Stimulated activated CD8-positive, alpha-beta memory T cell treated with anti-CD3 and anti-CD28 coated beads, Interleukin-12 subunit alpha, Interleukin-12 subunit beta, amount 100 ng/mL, for 4 hours (primary cell): ENCODE results near the gene MCF2L2.
A peak's percentile ranks its signal among the peaks of the same experiment; 100 is the strongest.

ENCODE experiments used
- DNase-seq: peaks from one replicate; pipeline ENCODE4 v3.0.0-alpha.2; 2020; ENCODE audit warnings: low read depth

MCF2L2 gene

GRCh38 chr3:183293966-183294365 is 134.5 kb downstream of the MCF2L2 start:
- no peak for DNase-seq

- DNase-seq, result no peak
Measured at GRCh38 chr3:183291497-183292031, 136.9 kb downstream of the MCF2L2 start.

- DNase-seq, result no peak
Measured at GRCh38 chr3:183290216-183290615, 138.2 kb downstream of the MCF2L2 start.

GRCh38 chr3:183288117-183288516 is 140.3 kb downstream of the MCF2L2 start:
- no peak for DNase-seq

GRCh38 chr3:183287301-183287971 is 141.0 kb downstream of the MCF2L2 start:
- DNase-seq, result no peak

- peak; percentile 86 for DNase-seq
Measured at GRCh38 chr3:183285828-183286457, 142.5 kb downstream of the MCF2L2 start.

DNA sequence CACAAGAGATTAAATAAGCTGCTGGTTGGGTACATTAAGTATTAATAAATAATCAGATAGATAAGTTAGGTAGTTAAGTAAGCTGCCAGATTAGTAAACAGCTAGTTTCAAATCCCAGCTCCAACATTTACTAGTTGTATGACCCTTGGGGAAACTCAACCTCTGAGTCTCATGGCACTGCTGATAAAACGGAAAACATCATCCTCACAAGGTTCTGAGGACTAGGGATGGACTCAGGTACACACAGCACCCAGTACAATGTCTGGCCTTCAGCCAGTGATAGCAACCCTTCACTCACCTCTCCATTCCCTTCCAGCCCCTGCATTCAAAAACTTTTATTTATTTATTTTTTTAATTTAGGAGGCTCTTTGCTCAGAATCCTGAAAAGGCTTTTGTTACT is 143.1 kb downstream of the MCF2L2 start:
- no peak for DNase-seq

DNA sequence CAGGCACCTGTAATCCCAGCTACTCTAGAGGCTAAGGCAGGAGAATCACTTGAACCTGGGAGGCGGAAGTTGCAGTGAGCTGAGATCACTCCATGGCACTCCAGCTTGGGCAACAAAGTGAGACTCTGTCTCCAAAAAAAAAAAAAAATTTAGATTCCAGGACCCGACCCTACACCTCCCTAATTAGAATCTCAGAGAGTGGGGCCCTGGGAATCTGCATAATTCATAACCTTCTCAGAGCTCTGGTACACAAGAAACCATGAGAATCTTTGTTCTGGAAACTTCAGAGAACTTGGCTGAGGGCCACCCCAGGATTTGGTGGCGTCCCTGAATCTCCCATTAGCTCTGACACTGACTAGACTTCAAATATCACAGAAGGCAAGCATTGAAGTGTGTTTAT is 143.8 kb downstream of the MCF2L2 start:
- DNase-seq, result no peak

- no peak for DNase-seq
Measured at GRCh38 chr3:183283886-183284285, 144.5 kb downstream of the MCF2L2 start.

DNA sequence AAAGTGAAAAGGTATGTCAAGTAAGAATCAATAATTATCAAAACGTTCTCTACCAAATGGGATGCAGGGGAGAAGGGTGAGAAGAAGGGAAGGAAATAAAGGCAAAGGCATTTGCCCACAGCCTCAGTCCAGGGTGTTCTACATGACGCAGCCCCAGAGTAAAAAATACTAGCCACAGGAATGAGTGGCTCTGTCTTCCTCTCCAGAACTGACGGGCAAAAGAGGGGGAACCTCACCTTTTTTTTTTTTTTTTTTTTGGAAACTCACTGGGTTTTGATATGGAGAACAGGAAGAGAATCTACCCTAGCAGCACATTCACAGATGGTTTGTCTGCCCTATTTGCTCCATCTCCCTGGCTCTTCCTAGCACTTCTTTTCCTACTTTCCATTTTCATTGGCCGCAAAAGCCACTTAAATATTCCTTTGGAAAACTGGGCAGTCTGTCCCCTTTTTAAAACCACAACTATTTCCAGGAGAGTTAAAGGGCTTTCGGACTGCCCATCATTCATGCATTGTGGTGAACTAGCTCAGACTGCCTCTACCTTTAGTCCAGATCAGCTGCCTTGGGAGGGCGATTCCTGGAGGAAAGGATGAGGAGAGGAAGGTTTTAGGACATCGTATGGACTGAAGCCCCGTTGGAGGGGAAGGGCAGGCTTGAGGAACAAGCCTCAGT is 147.2 kb downstream of the MCF2L2 start:
- DNase-seq, result no peak

- no peak for DNase-seq
Measured at GRCh38 chr3:183279371-183279770, 149.0 kb downstream of the MCF2L2 start.

DNA sequence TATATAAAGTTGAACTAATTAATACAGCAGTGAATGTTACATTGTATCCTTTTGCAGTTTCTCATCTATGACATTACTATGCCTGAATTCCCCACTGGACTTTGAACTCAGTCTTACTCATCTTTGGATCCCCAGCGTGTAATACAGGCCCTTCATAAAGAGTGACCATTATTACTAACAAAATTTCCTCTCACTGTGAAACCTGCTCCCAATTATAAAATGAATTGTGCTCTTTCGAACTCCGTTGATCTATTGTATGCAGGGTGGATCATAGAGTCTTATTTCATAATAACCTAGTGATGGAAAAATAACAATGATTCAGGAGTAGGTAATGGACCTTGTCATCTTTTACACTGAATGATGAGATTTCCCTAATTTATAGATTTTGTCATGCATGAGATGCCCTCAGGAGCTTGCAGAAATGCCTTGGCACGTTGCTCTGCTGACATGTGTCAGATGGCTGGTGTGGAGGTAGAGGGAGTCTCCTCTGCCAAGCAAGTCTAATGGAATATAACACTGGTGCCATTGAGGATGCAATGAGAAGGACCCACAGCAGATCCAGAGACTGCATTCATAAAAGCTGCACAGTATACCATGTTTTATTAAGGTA is 149.8 kb downstream of the MCF2L2 start:
- DNase-seq, result no peak

DNA sequence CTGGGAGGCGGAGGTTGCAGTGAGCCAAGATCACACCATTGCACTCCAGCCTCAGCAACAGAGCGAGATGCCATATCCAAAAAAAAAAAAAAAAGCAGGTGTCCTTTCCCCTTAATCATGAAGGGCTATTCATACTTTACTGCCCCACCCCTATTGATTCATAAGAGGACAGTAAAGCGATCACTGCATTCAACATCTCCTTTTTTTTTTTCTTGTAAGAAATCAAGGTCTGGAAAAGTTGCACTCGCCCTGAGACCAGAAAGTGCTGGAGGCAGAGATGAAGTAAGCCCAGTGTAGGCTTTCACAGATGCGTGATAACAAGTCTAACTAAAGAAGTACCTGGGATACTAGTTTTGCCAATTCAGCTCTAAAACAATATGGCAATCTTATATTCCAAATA is 151.2 kb downstream of the MCF2L2 start:
- DNase-seq, result no peak

DNA sequence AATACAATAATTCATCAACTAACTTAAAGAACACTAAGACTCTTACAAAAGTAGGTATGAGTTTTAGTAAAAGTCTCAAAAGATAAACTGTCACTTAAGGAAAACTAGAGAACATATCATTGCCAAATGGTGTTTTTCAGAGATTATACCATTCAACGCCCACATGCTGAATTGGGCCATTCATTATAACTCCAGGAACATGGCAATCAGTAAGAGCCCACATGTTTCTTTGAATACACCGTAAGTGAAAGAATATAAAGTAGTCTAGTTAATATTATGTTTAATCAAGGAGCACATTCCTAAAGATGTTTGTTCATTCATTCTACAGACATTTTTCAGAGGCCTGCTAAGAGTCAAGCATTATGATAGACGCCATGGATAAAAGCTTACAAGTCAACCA is 152.5 kb downstream of the MCF2L2 start:
- DNase-seq, result no peak

GRCh38 chr3:183275418-183275817 is 153.0 kb downstream of the MCF2L2 start:
- no peak for DNase-seq

GRCh38 chr3:183274609-183275008 is 153.8 kb downstream of the MCF2L2 start:
- no peak for DNase-seq

GRCh38 chr3:183272791-183273190 is 155.6 kb downstream of the MCF2L2 start:
- DNase-seq, result no peak

- no peak for DNase-seq
Measured at GRCh38 chr3:183272142-183272541, 156.3 kb downstream of the MCF2L2 start.

DNA sequence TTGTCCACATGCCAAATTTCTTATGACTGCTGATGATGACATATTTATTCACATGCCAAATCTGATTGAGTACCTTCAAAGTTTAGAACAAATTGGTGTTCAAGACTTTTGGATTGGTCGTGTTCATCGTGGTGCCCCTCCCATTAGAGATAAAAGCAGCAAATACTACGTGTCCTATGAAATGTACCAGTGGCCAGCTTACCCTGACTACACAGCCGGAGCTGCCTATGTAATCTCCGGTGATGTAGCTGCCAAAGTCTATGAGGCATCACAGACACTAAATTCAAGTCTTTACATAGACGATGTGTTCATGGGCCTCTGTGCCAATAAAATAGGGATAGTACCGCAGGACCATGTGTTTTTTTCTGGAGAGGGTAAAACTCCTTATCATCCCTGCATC is 158.1 kb downstream of the MCF2L2 start:
- no peak for DNase-seq

DNA sequence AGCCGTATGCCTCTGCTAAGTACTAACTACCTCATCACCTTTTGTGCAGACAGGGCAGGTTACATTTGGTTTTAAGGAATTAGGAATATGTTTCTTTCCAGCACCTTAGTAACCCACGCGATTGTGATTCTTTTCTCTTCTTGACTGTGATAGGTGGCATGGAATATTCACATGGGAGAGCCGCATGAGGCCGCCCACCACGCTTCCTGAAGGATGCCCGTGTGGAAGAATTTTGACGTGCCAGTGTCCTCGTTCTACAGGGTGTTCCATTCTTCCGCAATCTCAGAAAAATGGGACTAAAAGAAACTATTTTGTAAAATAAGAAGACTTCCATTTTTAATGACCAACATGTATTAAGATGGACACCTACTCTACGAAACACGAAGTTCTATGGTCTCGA is 159.1 kb downstream of the MCF2L2 start:
- no peak for DNase-seq

DNA sequence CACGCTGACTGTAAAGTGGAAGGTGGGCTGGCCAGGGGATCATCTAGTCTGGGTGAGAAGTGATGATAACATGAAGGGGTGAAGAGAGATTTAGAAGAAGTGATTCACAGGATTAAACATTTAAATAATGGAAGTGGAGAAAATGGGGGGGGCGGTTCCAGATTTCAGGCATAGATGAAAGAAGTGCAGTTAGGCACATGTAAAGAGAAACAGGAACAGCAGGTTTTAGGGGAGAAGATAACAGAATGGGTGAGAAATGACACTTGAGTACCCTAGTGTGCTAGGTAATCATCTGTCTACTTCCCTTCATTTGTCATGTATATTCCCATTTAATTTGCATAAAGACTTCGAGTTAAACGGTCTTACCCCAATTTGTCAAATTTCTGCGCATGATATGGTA is 160.1 kb downstream of the MCF2L2 start:
- no peak for DNase-seq

DNA sequence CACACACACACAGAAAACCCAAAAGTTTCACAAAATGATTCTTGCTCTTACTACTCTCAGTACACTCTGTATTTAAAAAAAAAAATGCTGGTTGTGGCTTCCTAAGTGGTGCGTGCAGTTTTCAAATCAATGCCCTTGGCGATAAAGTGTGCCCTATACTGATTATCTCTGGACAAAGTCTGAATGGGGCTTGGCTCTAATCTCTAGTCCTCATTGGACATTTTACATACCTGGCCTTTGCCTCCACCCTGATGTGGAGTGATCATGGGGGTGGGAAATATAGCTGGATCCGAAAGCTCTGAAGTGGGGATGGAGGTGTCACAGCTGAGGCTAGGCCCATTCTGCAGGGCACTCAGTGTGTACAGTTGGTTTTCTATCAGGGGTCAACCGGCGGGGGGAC is 161.3 kb downstream of the MCF2L2 start:
- DNase-seq, result no peak

DNA sequence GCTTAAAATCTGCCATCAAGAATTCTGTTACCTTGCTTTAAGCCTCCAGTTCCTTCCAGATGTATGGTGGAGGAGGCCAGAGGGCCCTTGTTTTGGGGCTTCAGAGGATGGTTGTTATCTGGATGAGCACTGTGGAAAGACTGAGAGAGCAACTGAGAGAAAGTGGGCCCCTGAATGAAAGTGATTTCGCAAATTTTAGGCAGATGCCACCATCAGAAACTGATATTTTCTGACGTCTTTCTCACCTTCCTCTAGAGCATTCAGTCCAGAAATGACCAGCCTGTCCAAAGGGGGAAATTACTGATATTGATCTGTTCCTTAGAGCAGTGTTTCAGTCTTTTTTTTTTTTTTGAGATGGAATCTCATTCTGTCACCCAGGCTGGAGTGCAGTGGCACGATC is 162.0 kb downstream of the MCF2L2 start:
- DNase-seq, result no peak
